ENCODE results near the gene NEO1.
"Not testable (repeated sequence)": the region's sequence is repeated elsewhere in the genome, so short reads cannot be mapped to it uniquely, and the experiment has no call there.

NEO1 gene

GRCh38 chr15:73150831-73151230 lies 98.6 kb downstream of the NEO1 start:
- no peak for DNase-seq

- DNase-seq: no peak
Observed at GRCh38 chr15:73153024-73153423, 100.8 kb downstream of the NEO1 start.

GRCh38 chr15:73153447-73153846 lies 101.2 kb downstream of the NEO1 start:
- DNase-seq: no peak

- no peak for DNase-seq
Observed at GRCh38 chr15:73156431-73157191, 104.3 kb downstream of the NEO1 start.

- no peak for DNase-seq
Observed at GRCh38 chr15:73161546-73161945, 109.3 kb downstream of the NEO1 start.

GRCh38 chr15:73165435-73165834 lies 113.2 kb downstream of the NEO1 start:
- no peak for DNase-seq

GRCh38 chr15:73165844-73166243 lies 113.6 kb downstream of the NEO1 start:
- no peak for DNase-seq

GRCh38 chr15:73166711-73167110 lies 114.4 kb downstream of the NEO1 start:
- DNase-seq: not testable (repeated sequence)

GRCh38 chr15:73168487-73168886 lies 116.2 kb downstream of the NEO1 start:
- no peak for DNase-seq

GRCh38 chr15:73171711-73172110 lies 119.4 kb downstream of the NEO1 start:
- DNase-seq: no peak

- DNase-seq: no peak
Observed at GRCh38 chr15:73172508-73172907, 120.2 kb downstream of the NEO1 start.

- no peak for DNase-seq
Observed at GRCh38 chr15:73174171-73174570, 121.9 kb downstream of the NEO1 start.

GRCh38 chr15:73175382-73175781 lies 123.1 kb downstream of the NEO1 start:
- DNase-seq: no peak

- DNase-seq: no peak
Observed at GRCh38 chr15:73176598-73176997, 124.3 kb downstream of the NEO1 start.

- no peak for DNase-seq
Observed at GRCh38 chr15:73183071-73183470, 130.8 kb downstream of the NEO1 start.

GRCh38 chr15:73190189-73190601 lies 137.9 kb downstream of the NEO1 start:
- no peak for DNase-seq

- DNase-seq: no peak
Observed at GRCh38 chr15:73195166-73195565, 142.9 kb downstream of the NEO1 start.

- DNase-seq: no peak
Observed at GRCh38 chr15:73196113-73196512, 143.8 kb downstream of the NEO1 start.

GRCh38 chr15:73200339-73200738 lies 148.1 kb downstream of the NEO1 start:
- no peak for DNase-seq

GRCh38 chr15:73210630-73211029 lies 158.4 kb downstream of the NEO1 start:
- DNase-seq: no peak

- DNase-seq: no peak
Observed at GRCh38 chr15:73212424-73212823, 160.2 kb downstream of the NEO1 start.

GRCh38 chr15:73221450-73221849 lies 169.2 kb downstream of the NEO1 start:
- not testable (repeated sequence) for DNase-seq

GRCh38 chr15:73225358-73226015 lies 173.2 kb downstream of the NEO1 start:
- no peak for DNase-seq

GRCh38 chr15:73226093-73226814 lies 174.0 kb downstream of the NEO1 start:
- DNase-seq: no peak

Data from NCI-H1092 treated with DMSO at 0.1 percent for 48 hours (cell line).